PC-9 (cell line): ENCODE measurements around the gene SCIN.

ENCODE experiments used
- EZH2 ChIP-seq: fragments of 200-600 bp; sonication (generic); IDR thresholded peaks from 2 replicates; pipeline ENCODE4 v1.8.0; 2017; ENCODE audit warnings: antibody characterized with exemption, low read depth
- TF ChIP-seq, protein P1 (sequence below): fragments of 200-600 bp; sonication (generic); conservative IDR thresholded peaks from 2 replicates; pipeline ENCODE4 v1.6.1; 2017; ENCODE audit warnings: mixed run types, antibody characterized with exemption, mild to moderate bottlenecking, moderate library complexity

DNA sequence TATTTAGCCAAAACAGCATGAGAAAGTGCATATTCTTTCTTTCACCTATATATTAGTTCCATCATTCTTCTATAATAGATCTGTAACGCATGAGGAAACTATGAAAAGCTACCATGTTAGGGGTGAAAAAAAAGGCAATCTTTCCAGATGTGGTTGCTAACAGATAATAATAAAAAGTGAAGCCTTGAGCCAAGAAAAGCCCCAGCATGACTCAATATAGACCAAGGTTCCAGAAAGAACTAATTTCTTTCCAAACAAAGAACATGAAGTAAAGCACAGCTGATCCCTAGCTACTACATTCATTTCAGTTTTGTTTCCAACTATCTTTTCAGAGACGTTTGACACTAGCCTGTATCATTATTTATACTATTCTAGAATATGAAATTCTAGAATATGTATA lies 133.4 kb downstream of the SCIN start:
- TF ChIP-seq, protein P1, sequence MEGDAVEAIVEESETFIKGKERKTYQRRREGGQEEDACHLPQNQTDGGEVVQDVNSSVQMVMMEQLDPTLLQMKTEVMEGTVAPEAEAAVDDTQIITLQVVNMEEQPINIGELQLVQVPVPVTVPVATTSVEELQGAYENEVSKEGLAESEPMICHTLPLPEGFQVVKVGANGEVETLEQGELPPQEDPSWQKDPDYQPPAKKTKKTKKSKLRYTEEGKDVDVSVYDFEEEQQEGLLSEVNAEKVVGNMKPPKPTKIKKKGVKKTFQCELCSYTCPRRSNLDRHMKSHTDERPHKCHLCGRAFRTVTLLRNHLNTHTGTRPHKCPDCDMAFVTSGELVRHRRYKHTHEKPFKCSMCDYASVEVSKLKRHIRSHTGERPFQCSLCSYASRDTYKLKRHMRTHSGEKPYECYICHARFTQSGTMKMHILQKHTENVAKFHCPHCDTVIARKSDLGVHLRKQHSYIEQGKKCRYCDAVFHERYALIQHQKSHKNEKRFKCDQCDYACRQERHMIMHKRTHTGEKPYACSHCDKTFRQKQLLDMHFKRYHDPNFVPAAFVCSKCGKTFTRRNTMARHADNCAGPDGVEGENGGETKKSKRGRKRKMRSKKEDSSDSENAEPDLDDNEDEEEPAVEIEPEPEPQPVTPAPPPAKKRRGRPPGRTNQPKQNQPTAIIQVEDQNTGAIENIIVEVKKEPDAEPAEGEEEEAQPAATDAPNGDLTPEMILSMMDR, result no peak
- TF ChIP-seq EZH2, result no peak
